ENCODE results near the gene GSTT4. TPM values are rescaled to one million over a fixed set of nuclear protein-coding genes. Genes with fewer than 3 reads are reported as not detected.

Gene GSTT4
- total and polyA plus RNA-seq, 2 of the 13 experiments (the other 11 are each of a cell fraction or from before 2014, with no cell fraction given): 0.59 to 0.62 TPM

DNA sequence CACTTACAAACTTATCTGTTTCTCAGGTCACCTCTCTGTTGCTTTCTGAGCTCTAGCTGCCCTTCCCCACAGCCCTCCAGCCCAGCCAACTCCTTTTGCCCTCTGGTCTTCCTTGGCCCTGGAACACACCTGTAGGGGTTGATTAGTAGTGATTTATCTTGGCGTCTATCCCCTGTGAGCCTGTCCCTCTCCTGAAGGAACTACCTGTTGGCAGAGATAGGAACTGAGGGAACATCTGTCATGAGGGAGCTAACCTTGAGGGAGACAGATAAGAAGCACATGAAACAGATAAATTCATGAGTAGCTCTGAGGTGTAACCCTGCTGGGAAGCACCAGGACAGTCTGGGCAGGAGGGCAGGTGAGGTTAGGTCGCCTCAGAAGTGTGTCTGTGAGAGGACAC is 44.7 kb upstream of the GSTT4 start:
- Histone ChIP-seq H3K4me3 (replicated peaks in 1 of 3; ENCODE audit: insufficient read depth in 1 of 3, low read depth in 2 of 3, low read length in 3 of 3) (no peak overlapping the region), H4K20me1 (ENCODE audit: insufficient read depth, low read length) (no peaks in the 10 kb centered on the region), H3K36me3 (replicated peaks in 1 of 2; ENCODE audit: control insufficient read depth in 1 of 2, insufficient read depth in 2 of 2, low read length in 2 of 2) (peaks cover 40 to 89% of the 10 kb centered on the region in 2 experiments), H3K27me3 (ENCODE audit: control insufficient read depth in 1 of 2, insufficient read depth in 2 of 2, low read length in 2 of 2) (no peaks in the 10 kb centered on the region), H3K4me1 (ENCODE audit: insufficient read depth, low read length) (no peaks in the 10 kb centered on the region), H2AFZ (ENCODE audit: low read length) (no peak overlapping the region), H3K9me3 (ENCODE audit: low read length) (no peaks in the 10 kb centered on the region), H3K9ac (ENCODE audit: insufficient read depth, low read depth, low read length) (no peak overlapping the region), H3K4me2 (ENCODE audit: low read depth, low read length) (no peak overlapping the region), H3K27ac (ENCODE audit: extremely low read length, insufficient read depth, low read length) (no peak overlapping the region), H3K79me2 (ENCODE audit: insufficient read depth, low read length) (no peaks in the 10 kb centered on the region)
- no peak for ATAC-seq
- CTCF ChIA-PET (ENCODE audit: low intra/inter-chr PET ratio, low total read pairs): no interaction called here
- in situ Hi-C loops (cut with HindIII; ENCODE audit: extremely low pct_ligation_motif_present, low pct_unique_long_range_greater_than_20kb) (no loop called here), intact Hi-C loops (cut with micrococcal nuclease; ENCODE audit: unreplicated experiment) (no loop called here)
- POLR2A ChIA-PET: no interaction called here
- TF ChIP-seq CHCHD3 (CRISPR knock-in tag; IDR thresholded peaks at IDR 0.05): no peak
- TF ChIP-seq RAD21 (CRISPR knock-in tag; IDR thresholded peaks at IDR 0.05): no peak
- TF ChIP-seq, protein P1, sequence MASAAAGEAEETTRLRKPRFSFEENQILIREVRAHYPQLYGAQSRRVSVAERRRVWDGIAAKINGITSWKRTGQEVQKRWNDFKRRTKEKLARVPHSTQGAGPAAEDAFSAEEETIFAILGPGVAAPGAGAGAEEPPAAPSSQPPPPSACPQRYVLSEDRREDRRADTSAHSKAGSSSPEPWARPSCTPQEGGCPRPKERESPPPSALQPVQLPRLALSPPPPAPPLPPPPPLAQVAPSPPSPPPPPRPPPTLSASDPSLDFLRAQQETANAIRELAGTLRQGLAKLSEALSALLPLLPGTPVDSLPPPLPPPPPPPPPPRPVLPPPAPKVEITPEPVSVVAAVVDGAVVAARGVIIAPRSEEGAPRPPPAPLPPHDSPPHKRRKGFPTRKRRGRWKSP (CRISPR knock-in tag; IDR thresholded peaks at IDR 0.05): no peak
- no peak for TF ChIP-seq SMAD3 (CRISPR knock-in tag; IDR thresholded peaks at IDR 0.05)
- WGBS (ENCODE audit: low lambda C conversion rate): 100% methylated on average over 2 of the region's 2 CpGs
- no peak for FAIRE-seq
- no TSS peak for BruUV-seq (replicated peaks)
- no peak for DNase-seq (ENCODE audit: low spot score)

DNA sequence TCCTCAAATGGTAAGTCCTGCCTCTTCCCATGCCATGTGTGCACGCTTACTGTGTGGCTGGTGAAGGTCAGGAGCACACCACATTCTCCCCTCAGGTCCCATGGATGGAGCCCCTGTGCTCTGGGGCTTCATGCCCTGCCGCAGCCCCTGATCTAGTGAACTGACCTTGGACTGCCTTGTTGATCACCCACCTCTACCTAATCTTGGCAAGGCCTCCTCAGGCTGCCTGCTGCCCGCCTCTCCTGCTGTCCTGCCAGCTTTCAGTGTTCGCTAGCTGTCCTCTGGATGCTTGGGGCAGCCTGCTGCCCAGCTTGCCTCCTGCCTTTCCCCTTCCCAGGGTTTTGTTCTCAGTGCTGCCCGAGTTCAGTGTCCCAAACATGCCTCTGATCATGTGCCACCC is 44.0 kb upstream of the GSTT4 start:
- CTCF ChIA-PET (ENCODE audit: low intra/inter-chr PET ratio, low total read pairs): no interaction called here
- Histone ChIP-seq H3K9me3 (ENCODE audit: low read length) (no peaks in the 10 kb centered on the region), H3K36me3 (replicated peaks in 1 of 2; ENCODE audit: control insufficient read depth in 1 of 2, insufficient read depth in 2 of 2, low read length in 2 of 2) (peaks cover 37 to 89% of the 10 kb centered on the region in 2 experiments), H4K20me1 (ENCODE audit: insufficient read depth, low read length) (no peaks in the 10 kb centered on the region), H3K79me2 (ENCODE audit: insufficient read depth, low read length) (no peaks in the 10 kb centered on the region), H3K9ac (ENCODE audit: insufficient read depth, low read depth, low read length) (no peak overlapping the region), H3K27ac (ENCODE audit: extremely low read length, insufficient read depth, low read length) (no peak overlapping the region), H3K27me3 (ENCODE audit: control insufficient read depth in 1 of 2, insufficient read depth in 2 of 2, low read length in 2 of 2) (no peaks in the 10 kb centered on the region), H3K4me2 (ENCODE audit: low read depth, low read length) (no peak overlapping the region), H3K4me1 (ENCODE audit: insufficient read depth, low read length) (no peaks in the 10 kb centered on the region), H3K4me3 (replicated peaks in 1 of 3; ENCODE audit: insufficient read depth in 1 of 3, low read depth in 2 of 3, low read length in 3 of 3) (no peak overlapping the region), H2AFZ (ENCODE audit: low read length) (no peak overlapping the region)
- POLR2A ChIA-PET: no interaction called here
- intact Hi-C loops (cut with micrococcal nuclease; ENCODE audit: unreplicated experiment) (no loop called here), in situ Hi-C loops (cut with HindIII; ENCODE audit: extremely low pct_ligation_motif_present, low pct_unique_long_range_greater_than_20kb) (no loop called here)
- 100% methylated on average over 3 of the region's 5 CpGs for WGBS (ENCODE audit: low lambda C conversion rate)
- no TSS peak for BruUV-seq (replicated peaks)
- FAIRE-seq (no peak), DNase-seq (ENCODE audit: low spot score) (no peak), ATAC-seq (no peak)
- TF ChIP-seq, protein P2, sequence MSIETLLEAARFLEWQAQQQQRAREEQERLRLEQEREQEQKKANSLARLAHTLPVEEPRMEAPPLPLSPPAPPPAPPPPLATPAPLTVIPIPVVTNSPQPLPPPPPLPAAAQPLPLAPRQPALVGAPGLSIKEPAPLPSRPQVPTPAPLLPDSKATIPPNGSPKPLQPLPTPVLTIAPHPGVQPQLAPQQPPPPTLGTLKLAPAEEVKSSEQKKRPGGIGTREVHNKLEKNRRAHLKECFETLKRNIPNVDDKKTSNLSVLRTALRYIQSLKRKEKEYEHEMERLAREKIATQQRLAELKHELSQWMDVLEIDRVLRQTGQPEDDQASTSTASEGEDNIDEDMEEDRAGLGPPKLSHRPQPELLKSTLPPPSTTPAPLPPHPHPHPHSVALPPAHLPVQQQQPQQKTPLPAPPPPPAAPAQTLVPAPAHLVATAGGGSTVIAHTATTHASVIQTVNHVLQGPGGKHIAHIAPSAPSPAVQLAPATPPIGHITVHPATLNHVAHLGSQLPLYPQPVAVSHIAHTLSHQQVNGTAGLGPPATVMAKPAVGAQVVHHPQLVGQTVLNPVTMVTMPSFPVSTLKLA (IDR thresholded peaks at IDR 0.05): no peak
- TF ChIP-seq ZNF430 (CRISPR knock-in tag; IDR thresholded peaks at IDR 0.05) (no peak), MTA1 (CRISPR knock-in tag; IDR thresholded peaks at IDR 0.05; ENCODE audit: borderline replicate concordance) (no peak), GRHL1 (CRISPR knock-in tag; conservative IDR thresholded peaks at IDR 0.05) (no peak), XRCC5 (optimal IDR thresholded peaks at IDR 0.05; ENCODE audit: low read length) (no peak), HES4 (CRISPR knock-in tag; IDR thresholded peaks at IDR 0.05; ENCODE audit: borderline replicate concordance) (no peak), ZBTB7A (CRISPR knock-in tag; IDR thresholded peaks at IDR 0.05) (no peak), SMARCC2 (IDR thresholded peaks at IDR 0.05) (no peak)

Measured in HepG2 (cell line).